Epithelial cell of proximal tubule (primary cell): ENCODE data around the gene CD209. TPM values are rescaled to one million over a fixed set of nuclear protein-coding genes. Genes with fewer than 3 reads are reported as not detected.

Experiments used
- DNase-seq: peaks from one replicate; pipeline ENCODE4 v3.0.0-alpha.2; 2011; ENCODE audit warnings: low read depth
- H3K4me3 ChIP-seq: 2 replicates; pipeline ENCODE4 v1.5.1; 2011; ENCODE audit warnings: low read depth, mild to moderate bottlenecking, low read length
- total RNA-seq: library from RNA; depleted of rRNA; stranded (reverse); fragments of >200 nt; gene quantifications from 2 replicates; pipeline ENCODE4 v1.2.3, GENCODE V29; 2015
- TF ChIP-seq, protein P1 (sequence below): conservative IDR thresholded peaks from 2 replicates; pipeline ENCODE4 v1.5.1; 2012; ENCODE audit warnings: low read depth, mild to moderate bottlenecking, low read length

The CD209 gene
- total RNA-seq, 1 donor from 2014 or later, result 0.12 TPM

DNA sequence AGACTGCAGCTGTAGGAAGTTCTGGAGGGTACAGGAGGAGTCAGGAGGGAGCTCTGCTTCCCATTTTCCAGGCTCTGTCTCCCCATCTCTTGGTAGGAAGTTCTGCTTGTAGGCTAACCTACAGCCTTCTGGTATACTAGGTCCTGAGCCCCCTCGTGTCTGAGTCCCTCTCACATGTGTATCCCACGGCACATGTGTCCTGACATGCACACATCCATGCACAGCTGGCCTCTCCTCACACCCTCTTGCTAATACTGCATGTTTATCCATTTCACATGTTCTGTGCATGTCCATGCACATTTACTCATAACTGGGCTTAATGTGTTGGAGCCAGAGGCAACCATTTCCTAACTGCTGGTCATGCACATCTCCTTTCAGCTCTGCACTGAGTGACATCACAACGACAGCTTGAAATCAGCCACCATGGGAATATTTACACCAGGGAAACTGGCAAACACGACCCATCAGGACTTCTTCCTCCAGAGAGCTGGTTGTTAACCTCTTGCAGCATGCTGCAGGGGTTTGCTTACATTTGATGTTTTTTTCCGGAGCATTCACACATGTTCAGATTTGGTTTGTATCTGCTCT lies 3.0 kb downstream of the CD209 start:
- TF ChIP-seq, protein P1, sequence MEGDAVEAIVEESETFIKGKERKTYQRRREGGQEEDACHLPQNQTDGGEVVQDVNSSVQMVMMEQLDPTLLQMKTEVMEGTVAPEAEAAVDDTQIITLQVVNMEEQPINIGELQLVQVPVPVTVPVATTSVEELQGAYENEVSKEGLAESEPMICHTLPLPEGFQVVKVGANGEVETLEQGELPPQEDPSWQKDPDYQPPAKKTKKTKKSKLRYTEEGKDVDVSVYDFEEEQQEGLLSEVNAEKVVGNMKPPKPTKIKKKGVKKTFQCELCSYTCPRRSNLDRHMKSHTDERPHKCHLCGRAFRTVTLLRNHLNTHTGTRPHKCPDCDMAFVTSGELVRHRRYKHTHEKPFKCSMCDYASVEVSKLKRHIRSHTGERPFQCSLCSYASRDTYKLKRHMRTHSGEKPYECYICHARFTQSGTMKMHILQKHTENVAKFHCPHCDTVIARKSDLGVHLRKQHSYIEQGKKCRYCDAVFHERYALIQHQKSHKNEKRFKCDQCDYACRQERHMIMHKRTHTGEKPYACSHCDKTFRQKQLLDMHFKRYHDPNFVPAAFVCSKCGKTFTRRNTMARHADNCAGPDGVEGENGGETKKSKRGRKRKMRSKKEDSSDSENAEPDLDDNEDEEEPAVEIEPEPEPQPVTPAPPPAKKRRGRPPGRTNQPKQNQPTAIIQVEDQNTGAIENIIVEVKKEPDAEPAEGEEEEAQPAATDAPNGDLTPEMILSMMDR, result no peak
- no peak overlapping the region for H3K4me3 ChIP-seq
- no peak for DNase-seq

DNA sequence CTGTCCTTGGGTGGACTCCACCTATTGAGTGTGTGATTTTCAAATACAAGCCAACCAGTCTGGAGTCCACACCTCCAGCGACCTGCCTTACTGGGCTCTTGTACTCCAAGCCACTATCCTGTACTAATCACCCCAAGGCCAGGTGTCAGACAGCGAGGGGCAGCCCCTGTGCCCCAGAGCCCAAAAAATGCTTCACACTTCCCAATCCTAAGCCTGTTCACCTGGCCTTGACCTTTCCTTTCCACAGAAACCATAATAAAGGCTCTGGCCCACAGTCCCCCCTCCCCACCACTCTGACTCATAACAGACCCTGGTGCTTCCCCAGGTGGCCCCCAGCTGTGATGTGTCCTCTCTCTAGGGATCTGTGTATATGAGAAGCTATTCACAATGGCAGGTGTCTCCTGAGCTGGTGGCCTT lies 3.9 kb downstream of the CD209 start:
- TF ChIP-seq, protein P1, result no peak
- no peak overlapping the region for H3K4me3 ChIP-seq
- no peak for DNase-seq

DNA sequence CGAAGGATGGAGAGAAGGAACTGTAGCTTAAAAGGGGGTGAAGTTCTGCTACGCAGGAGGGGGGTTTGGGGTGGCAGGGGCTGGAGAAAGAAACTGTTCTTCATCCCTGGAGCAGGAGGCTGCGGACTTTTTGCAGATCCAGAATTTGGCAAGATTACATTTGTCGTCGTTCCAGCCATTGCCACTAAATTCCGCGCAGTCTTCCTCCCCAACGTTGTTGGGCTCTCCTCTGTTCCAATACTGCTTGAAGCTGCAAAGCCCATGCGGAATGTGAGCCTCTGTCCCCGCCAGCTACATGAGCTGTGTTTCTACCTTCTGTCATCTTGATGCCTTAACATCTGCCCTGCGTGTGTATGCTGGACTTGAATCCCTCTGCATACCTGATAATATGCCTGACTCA lies 4.3 kb downstream of the CD209 start:
- TF ChIP-seq, protein P1, result no peak
- H3K4me3 ChIP-seq, result no peak overlapping the region
- no peak for DNase-seq

DNA sequence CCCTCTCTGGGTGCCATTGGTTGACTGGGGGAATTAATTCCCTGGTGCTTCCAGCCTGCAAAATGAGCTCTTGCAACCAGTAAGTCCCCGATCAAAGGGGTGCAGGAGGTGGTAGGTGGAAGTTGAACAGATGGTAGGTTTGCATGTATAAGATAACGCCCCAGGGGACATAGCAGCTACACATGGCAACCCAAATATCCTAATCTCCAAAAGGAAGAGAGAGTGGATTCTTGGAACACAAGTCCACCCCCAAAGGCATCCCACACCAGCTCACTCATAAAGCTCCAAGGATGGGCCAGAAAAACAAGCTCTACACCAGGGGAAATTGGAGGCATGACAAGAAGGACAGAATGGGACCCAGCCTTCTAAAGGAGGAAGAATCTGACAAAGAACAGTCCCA lies 4.8 kb downstream of the CD209 start:
- no peak for DNase-seq
- H3K4me3 ChIP-seq, result no peak overlapping the region
- TF ChIP-seq, protein P1, result no peak

DNA sequence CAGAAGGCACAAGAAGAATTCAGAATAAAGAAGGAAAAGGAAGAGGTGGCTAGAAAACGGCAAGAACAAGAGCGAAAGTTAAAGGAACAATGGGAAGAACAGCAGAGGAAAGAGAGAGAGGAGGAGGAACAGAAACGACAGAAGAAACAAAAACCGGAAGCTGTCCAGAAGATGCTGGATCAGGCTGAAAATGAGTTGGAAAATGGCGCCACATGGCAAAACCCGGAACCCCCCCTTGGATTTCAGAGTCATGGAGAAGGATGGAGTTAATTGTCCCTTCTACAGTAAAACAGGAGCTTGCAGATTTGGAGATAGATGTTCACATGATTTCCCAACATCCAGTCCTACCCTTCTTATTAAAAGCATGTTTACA lies 6.7 kb downstream of the CD209 start:
- DNase-seq, result no peak
- no peak overlapping the region for H3K4me3 ChIP-seq
- TF ChIP-seq, protein P1, result no peak

DNA sequence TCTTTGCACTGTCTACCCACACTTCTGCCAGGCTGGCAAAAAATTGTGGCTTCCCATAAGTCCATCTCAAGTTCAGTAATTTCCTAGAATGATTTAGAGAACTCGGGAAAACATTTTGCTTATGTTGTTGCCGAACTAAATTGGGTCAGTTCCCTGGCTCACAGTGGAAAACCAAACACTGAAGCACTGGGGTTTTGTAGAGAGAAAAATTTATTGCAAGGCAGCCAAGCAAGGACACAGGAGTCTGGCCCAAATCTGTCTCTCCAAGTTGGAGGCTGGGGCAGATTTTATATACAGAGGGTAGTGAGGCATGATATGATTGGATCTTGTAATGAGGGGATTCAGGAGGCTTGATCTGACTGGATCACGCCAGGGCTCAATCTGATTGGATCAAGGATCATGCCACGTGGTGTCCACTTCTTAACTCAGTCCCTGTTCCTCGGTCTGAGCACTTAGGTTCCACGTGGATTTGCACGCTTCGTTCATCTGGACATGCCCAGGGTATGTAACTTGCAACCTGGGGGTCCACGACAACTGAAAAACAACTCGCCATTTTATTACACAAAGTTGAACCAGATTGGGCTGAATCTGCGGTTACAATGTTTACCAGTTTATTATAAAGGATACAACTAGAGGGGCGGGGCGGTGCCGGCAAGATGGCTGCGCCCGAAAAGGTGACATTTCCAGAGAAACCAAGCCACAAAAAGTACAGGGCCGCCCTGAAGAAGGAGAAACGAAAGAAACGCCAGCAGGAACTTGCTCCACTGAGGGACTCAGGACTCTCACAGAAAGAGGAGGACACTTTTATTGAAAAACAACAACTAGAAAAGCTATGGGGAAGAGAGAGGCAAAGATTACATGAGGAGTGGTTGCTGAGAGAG lies 7.3 kb downstream of the CD209 start:
- no peak overlapping the region for H3K4me3 ChIP-seq
- DNase-seq, result no peak
- TF ChIP-seq, protein P1, result no peak

DNA sequence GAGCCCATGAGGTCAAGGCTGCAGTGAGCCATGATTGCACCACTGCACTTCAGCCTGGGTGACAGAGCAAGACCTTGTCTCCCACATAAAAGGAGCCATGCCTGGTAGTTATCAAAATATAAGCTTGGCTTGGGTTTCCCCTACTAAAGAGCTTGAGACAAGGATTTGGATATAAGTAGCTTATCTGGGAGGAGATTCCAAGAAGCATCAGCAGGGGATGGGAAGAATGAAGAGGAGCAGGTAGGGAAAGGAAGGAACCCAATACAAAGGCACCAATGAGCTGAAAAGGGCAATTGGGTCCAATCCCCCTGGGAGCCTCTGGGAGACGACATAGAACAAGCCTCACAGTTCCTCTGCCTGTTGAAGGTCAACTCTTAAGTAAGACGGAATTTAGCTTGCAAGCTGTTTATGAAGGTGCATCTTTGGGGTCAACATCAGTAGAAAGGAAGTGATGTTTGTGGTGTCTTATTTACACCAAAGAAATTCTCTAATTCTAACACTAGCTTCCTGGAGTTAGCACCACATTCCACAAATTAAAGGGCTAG lies 8.1 kb downstream of the CD209 start:
- no peak for DNase-seq
- no peak overlapping the region for H3K4me3 ChIP-seq
- TF ChIP-seq, protein P1, result no peak
